Stimulated activated CD8-positive, alpha-beta memory T cell treated with anti-CD3 and anti-CD28 coated beads, Interleukin-12 subunit alpha, Interleukin-12 subunit beta, amount 100 ng/mL, for 24 hours (primary cell): ENCODE measurements around the gene AGAP1.

Experiments
- DNase-seq: peaks from one replicate; pipeline ENCODE4 v3.0.0-alpha.2; 2020; ENCODE audit errors: extremely low read depth

AGAP1 gene

DNA sequence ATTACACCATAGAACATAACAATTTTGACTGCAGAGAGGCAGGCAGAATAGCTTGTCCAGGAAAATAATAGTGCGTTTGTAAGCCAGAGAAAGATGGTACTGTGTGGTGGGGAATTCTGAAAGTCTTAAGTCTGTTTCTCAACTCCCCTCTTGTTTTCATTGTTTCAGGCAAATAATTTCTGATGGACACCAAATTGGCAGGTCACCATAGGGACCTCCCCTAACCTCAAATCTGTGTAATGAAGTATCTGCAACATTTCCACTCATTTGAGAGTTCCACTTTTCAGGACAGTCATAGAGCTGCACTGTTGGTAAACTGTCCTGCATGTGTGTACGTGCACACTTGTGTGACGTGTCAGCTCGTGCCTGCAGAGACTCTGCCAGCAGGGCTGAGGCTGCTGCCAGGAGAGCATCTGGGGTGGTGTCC is 195.6 kb downstream of the AGAP1 start:
- no peak for DNase-seq

DNA sequence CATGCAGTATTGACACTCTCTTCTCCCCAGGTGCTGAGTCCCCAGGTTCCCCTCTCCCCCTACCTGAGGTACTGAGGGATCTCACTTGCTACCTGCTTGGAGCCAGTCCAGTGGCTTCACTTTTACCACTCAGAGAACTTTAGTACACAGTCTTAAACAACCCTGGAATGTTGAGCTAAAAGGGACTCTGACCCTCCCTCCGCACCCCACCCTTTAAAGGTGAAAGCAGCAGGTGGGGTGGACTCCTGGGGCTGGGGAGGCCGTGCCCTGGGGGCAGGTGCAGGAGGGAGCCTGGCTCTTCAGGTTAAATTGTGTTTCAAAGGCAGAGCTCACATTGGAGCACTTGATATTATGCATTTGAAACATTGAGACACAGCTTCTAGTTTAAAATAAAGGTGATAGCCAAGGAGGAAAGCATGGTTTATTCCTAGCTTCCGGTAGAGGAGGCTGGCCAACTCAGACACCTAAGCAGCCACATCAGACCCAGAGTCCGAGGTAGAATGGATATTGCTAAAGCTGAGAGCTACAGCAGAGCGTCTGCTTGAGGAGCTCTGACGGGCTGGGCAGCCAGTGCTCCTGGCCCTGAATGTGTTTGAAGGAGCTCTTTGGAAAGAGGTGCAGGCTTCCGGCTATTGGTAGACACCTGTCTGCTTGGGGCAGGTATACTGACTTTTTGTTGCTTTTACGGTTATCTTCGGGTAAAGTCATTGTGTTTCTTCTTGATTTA is 196.4 kb downstream of the AGAP1 start:
- DNase-seq = no peak

DNA sequence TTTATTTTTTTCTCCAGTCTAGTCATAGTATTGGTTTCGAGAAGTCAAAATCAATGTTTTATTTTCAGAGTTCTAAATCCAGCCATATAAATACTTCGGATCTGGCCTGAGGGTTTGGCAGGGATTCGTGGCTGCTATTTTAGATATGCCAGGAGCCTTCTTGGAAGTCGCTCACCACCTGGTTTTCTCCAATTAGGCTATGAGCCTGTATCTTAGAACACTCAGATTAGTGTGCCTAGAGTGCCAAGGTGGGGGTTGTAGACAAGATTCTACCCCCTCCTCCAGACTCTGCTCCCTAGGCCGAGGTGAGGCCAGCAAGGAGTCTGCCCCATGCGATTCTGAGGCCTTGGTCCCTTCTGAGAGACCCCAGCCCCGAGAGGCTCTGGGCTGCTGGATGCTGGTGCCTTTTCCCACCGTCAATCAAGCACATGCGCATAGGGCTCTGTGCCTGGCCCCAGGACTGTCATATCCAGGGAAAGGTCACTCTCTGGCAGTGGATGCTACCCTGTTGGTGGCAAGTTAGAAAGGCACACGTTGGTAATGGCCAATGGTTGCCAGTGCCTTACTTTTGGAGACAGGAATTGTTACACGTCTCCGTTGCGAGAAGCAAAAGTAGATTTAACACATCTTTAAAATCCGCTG is 197.1 kb downstream of the AGAP1 start:
- DNase-seq = no peak

DNA sequence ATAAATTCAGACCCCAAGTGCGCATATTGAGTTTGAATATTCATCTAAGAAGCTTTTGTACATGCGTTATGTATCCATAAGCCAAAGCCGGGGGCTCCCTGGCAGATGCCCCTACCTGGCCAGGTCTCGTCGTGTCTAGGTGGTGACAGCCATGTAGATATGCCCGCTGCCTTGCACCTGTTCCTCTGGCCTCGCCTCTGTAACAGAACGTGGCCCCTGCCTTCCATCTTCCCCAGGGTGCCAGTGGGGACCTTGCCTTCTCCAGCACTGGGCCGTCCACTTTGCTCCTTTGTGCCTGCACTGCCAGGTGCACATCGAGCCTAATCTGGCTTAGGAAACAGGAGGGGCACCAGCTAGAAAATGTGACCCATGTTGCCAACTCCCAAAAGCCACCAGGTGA is 198.2 kb downstream of the AGAP1 start:
- DNase-seq = no peak

DNA sequence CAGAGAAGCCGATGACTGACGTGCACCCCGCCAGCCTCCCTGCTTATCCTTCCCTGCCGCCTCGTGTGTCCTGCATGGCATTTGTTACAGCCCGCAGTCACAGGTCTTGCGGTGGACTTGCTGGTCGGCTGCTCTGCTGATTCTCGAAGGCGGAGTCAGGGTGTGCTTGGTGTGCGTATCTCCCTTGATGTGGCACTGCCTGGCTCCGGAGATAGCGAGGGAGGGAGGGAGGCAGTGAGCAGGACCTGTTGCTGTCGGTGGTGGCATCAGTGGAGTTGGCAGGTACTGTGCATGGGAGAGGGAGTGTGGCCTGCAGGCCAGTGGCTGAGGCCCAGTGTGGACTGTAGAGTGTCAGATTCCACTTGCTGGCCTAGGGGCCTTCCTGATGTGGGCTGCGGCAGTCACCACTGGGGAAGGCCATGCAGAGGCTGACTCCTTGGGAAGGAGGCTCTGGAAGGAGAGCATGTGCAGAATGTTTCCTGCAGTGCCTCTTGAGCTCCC is 198.9 kb downstream of the AGAP1 start:
- DNase-seq = no peak

DNA sequence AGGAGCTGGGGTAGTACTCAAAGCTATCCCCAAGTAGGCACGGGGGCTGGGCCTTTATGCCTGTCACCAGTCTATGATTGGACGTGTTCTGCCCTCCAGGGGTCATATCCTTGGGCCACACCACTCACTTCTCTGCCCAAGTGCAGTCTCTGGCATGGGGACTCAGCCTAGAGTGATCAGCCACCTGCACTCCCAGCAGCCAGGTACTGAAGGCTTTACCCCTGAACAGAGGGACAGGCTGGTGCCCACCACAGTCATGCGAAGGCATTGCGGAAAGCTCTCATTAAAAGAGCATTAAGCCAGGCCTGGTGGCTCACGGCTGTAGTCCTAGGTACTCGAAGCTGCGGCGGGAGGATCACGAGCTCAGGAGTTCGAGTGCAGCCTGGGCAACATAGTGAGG is 199.4 kb downstream of the AGAP1 start:
- DNase-seq = no peak

DNA sequence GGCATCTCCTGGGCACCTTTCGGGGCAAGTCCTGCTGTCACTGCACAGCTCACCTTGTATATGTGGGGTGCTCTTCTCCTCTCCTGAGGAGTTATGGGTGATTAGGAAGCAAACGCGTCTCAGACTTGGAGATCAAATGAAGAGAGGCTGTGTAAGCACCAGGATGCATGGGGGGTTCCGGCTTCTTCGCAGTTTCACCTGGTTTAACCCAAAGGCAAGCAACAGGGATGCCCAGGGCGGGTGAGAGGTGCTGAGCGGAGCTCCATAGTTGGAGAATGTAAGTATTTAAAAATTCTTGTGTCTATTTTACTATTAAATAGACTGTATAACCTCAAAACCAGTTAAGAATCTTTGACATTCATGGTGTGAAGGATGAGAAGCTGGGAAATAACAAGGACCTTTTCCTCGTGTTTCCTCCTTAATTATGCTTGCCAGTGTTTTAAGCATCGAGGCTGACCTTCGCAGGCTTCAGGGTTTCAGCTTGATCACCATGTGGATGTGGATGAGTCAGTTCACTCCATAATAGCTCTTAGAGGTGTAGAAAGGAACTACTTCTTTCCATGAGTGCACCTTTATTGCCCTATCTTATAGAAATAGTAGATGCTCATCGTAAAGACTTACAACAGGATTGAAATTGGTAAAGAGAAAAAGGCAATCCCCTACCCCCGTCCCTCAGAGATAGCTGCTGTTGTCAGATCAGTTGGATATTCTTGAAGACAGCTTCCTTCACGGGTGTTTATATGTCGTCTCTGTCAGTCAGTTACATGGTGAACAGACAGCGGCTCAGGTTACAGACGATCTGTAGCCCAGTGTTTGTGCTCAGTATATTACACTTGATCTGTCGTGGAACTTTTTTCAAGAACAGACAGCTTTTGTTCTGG is 201.1 kb downstream of the AGAP1 start:
- no peak for DNase-seq

DNA sequence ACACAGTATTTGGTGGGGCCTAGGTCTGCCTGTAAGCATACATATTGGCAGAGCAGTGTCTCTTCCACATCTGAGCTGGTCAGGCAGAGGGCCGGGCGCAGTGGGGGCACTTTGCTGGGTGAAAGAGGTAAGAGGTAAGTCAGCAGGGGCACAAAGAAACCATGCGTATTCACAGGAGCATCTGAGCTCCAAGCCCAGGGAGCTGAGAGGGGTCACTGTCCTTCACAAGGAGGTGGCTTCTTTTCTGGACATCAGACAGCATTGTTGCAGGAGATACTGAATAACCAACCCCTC is 201.7 kb downstream of the AGAP1 start:
- no peak for DNase-seq

DNA sequence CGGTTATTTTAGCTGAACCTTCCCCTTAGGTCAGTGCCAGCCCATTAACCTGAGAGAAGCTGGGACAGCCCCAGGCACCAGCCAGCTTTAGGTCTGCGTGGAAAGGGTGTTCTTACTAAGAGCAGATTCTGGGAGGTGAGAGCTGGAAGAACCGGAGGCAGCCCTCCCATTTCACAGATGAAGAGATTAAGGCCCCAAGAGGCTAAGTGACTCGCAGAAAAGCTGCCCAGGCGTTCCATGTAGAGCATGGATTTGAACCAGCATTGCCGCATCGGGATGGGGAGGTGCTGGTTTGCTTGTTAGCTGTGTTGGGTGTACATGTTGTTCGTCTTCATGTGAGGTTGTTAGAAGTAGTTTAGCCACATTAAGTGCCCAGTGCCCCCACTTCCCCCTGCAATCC is 203.2 kb downstream of the AGAP1 start:
- DNase-seq = no peak

DNA sequence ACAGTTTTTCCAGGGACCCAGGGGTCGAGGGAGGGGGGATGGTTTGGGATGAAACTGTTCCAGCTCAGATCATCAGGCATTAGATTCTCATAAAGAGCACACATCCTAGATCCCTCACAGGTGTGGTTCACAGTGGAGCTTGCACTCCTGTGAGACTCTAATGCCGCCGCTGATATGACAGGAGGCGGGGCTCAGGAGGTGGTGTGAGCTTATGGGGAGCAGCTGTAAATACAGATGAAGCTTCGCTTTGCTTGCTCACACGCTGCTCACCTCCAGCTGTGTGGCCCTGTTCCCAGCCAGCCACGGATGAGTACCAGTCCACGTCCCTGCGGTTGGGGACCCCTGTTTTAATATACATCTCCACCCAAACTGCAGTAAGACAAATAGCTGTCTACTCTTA is 204.2 kb downstream of the AGAP1 start:
- DNase-seq = no peak

DNA sequence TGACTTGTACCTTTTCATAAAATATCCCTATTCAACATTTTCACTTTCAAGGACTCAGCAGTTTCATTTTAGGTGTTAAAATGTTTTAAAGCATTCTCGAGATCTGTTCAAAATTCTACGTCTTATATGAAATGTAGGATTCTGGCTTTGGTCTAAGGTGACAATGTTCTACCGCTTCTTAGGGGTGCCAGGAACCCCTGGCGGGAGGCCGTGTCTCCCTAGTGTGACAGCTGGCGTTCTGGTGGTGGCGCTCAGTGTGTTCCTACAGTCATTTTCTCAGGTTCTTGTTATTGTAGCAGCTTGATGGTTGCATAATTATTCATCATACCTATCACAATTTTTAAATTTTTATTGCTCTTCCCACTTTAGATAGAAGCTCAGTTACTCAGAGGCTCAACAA is 204.6 kb downstream of the AGAP1 start:
- DNase-seq = no peak

DNA sequence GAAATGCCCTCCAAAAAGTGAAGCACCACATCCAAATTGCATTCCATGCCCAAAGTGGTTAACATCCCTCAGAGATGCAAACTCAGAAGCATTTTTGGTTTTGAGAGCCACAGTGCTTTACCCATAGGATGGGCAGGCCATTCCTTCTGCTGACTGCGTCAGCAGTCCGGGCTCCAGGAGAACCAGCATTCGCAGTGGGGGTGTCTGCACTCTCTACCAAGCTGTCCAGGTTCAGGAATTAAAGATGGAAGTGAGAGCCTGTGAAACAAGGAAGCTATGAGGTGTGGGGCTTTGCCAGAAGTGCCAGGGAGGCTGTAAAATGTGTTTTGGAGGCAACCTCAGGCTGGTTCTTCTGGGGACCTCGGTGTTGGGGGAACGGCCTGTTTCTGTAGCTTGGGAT is 205.7 kb downstream of the AGAP1 start:
- no peak for DNase-seq

DNA sequence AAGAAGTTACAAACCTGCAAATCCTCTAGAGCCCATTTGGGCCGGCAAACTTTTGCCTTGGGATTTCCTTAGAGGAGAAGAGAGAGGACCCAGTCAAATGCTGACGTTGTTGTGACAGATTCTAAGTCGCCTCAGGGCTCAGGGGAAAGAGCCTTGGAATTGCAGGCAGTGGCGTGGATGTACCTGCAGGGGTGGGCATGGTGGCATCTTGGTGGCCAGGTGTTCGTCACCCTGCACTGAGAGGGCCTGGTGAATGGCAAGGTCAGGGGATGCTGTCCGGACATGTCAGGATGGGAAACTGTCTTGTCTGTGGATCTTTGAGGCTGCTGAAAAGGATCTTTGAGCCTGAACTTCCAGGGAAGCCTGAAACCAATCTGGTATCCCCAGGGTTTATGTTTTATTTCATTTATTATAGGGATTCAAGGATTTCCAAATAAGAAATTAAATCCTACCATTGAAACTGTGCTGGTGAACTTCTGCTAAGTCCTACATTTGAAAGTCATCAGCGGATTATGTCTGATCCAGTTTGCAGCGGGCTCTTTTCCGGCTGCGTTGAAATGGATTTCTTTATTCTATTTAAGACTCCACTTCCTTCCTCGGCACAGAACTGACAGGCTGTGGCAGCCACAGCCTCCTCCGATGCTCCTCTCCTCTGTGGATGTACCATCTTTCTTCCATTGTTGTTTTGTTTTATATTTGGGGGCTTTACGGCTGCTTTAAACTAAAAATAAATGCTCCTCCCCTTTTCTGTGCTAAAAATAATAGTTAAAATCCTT is 207.6 kb downstream of the AGAP1 start:
- no peak for DNase-seq

DNA sequence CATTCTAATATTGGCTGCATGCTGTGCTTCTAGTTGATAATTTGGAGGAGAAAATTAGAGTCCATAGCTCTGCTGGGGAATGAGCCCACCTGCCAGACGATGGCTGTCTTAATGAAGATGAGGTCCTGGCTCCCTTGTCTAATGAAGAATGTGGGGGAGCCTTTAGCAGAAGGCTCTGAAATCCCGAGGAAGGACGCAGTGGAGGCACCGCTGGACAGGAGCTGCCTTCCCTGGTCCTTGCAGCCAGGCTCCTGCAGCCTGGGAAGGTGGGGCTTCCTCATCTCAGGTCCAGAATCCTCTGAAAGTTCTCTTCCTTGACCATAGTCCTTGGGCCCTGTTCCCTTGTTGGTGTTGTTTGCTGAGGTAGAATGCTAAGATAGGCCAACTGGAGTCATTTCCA is 208.3 kb downstream of the AGAP1 start:
- no peak for DNase-seq

DNA sequence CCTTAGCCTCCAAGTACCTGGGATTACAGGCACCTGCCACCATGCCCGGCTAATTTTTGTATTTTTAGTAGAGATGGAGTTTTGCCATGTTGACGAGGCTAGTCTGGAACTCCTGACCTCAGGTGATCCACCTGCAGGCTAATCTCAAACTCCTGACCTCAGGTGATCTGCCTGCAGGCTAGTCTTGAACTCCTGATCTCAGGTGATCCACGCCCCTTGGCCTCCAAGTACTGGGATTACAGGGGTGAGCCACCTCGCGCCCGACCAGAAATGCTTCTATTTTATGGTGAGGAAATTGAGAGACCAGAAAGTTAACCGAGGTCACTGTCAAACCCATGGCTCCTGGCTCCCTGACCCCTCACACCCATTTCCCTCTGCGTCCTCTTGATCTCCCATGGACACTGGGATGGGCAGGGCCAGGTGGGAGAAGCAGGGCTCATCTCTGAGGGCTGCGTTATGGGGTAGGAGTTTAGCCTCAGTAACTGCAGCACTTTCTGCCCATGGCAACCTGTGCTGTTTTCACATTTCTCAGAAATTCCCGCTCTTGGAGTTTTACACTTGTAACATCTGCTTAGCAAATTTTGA is 210.0 kb downstream of the AGAP1 start:
- DNase-seq = no peak

DNA sequence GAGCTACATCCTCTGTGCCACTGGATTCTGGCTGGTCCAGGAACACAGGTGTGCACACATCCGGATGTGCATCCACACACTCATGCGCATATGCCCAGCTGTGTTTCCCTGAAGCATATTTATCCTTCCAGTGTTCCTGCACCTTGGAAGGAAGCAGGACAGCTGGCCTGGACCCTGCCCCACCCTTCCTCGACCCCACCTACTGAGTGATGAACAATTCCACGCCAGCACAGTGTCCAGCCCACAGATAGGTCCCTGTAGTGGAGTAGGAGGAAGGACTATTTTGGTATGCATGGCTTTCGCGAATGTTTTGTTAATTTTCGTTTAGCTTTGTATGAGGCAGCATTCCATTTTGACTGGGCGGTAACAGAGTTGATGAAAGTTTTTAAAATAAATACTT is 211.5 kb downstream of the AGAP1 start:
- DNase-seq = no peak

DNA sequence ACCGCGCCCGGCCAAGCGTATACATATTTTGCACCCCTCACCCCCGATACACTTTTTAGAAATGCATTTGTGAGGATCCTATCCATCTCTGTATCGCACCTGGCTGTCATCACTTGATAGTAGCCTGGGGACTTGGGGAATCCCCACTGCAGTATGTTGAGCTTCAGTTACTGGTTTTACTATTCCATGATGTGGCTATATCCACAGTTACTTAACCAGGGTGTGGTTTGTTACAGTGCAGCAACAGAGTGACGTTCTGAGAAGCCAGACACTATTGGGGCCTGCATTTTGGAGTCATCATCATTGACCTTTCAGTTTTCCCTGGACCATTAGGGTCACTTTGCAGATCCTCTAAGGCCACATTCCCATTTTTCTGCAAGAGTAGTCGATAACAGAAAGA is 212.7 kb downstream of the AGAP1 start:
- no peak for DNase-seq

DNA sequence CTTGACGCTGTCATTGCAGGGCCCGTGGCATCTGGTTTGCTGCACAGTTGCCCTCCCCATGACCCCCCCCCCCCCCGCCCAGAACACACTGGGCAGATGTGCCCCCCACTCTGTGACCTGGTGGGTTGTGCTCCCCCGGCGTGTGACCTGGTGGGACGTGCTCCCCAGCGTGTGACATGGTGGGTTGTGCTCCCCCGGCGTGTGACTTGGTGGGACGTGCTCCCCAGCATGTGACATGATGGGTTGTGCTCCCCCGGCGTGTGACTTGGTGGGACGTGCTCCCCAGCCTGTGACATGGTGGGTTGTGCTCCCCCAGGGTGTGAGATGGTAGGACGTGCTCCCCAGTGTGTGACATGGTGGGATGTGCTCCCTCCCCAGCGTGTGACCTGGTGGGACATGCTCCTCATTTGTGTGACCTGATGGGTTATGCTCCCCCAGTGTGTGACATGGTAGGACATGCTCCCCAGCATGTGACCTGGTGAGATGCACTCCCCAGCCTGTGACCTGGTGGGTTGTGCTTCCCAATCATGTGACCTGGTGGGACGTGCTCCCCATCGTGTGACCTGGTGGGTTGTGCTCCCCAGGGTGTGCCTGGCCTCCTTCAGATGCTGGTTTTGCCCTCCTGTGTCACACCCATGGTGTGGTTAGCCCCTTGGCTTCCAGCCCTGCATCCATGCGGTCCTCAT is 213.7 kb downstream of the AGAP1 start:
- DNase-seq = no peak

DNA sequence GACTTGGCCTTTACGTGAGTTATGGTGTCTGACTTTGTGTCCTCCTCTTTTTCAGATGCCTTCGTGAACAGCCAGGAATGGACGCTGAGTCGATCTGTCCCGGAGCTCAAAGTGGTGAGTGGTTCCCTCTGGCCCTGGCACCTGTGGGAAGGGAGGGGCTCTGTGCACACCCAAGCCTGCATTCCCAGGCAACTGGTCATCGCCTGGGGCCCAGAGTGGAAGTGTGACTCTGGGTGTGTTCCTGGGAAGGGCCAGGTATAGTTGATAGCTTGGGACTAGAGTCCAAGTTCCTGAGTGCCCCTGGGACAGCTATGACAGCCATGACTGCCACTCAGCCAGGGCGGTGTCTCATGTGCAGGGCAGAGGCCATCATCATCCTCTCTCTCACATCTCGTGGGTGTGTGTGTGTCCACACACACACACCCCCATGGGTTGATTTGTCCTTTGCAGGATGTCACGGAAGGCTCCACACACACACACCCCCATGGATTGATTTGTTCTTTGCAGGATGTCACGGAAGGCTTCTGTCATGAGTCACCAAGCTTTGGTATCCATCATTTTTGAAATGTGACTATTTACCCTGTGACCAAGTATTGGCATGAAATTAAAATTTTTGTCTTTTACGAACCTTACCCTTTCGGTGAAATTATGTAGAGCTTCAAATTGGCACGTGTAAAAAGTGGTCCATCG is 215.4 kb downstream of the AGAP1 start:
- DNase-seq = no peak
